ENCODE results near the gene POLR2I.

- TF ChIP-seq MAZ (CRISPR knock-in tag; conservative IDR thresholded peaks at IDR 0.05 in 1 of 2, IDR thresholded peaks at IDR 0.05 in 1 of 2) (no peak), KLF1 (tag; IDR thresholded peaks at IDR 0.05) (no peak), POLR2AphosphoS5 (IDR thresholded peaks at IDR 0.05; ENCODE audit: control insufficient read depth, insufficient read depth, low read depth, low read length) (no peak), ZFP1 (CRISPR knock-in tag; IDR thresholded peaks at IDR 0.05) (no peak), EZH2 (IDR thresholded peaks at IDR 0.05; ENCODE audit: borderline replicate concordance, low read depth, low read length) (no peak), CTCF (IDR thresholded peaks at IDR 0.05 in 2 of 3, conservative IDR thresholded peaks at IDR 0.05 in 1 of 3; ENCODE audit: insufficient read depth in 2 of 3, low read depth in 1 of 3, low read length in 3 of 3) (no peak), CHD2 (IDR thresholded peaks at IDR 0.05; ENCODE audit: low read depth, low read length) (no peak), KLF16 (IDR thresholded peaks at IDR 0.05) (no peak)
Observed at GRCh38 chr19:36144624-36145023, 29.9 kb upstream of the POLR2I start.

All from K562 (cell line).